SK-N-SH (cell line): ENCODE data around the gene DNAH6. TPM values are rescaled to one million over a fixed set of nuclear protein-coding genes. Genes with fewer than 3 reads are reported as not detected.

ENCODE experiments used
- CTCF ChIA-PET: fragments of 300-600, 350-600 bp; formaldehyde crosslinking; extraction: SDS; loops from one replicate; lab custom pipeline; 2021; lab: Yijun Ruan, JAX
- POLR2A ChIA-PET: fragments of 350-600 bp; sonication (Branson Sonifier 250); formaldehyde crosslinking; extraction: SDS; loops from one replicate; lab custom pipeline; 2020; ENCODE audit warnings: antibody characterized with exemption, inconsistent platforms; lab: Yijun Ruan, JAX
- DNase-seq: peaks from one replicate; pipeline ENCODE4 v3.0.0; 2012
- H2AFZ ChIP-seq: fragments of 200-600 bp; sonication (generic); 2 replicates; pipeline ENCODE4 v1.8.1; 2016; ENCODE audit warnings: antibody characterized with exemption, mild to moderate bottlenecking, low read depth
- H3F3A ChIP-seq: fragments of 200-600 bp; sonication (generic); replicated peaks from 2 replicates; pipeline ENCODE3; 2016; ENCODE audit warnings: antibody characterized with exemption, mild to moderate bottlenecking; ENCODE audit not compliant: insufficient read depth
- H3K27ac ChIP-seq, 2 experiments: fragments of 200-500 bp in 1 of 2; fragments of 200-600 bp in 1 of 2; sonication (Bioruptor generic) in 1 of 2; sonication (generic), shearing (Covaris generic) in 1 of 2; 2 replicates each; pipeline versions ENCODE4 v1.5.1 to v1.6.1; 2014 to 2016; ENCODE audit warnings: low read depth in 2 of 2, inconsistent platforms in 1 of 2, low read length in 1 of 2, mild to moderate bottlenecking in 1 of 2, mixed read lengths in 1 of 2
- H3K27me3 ChIP-seq: fragments of 200-600 bp; sonication (generic), shearing (Covaris generic); 2 replicates; pipeline ENCODE4 v1.6.1; 2016; ENCODE audit warnings: mixed run types; ENCODE audit not compliant: insufficient read depth
- H3K36me3 ChIP-seq, 2 experiments: fragments of 200-500 bp in 1 of 2; fragments of 200-600 bp in 1 of 2; sonication (Bioruptor generic) in 1 of 2; sonication (generic) in 1 of 2; replicated peaks in 1 of 2; 2 replicates each; pipeline versions ENCODE3 to v1.5.1; 2014 to 2016; ENCODE audit warnings: low read length in 1 of 2, mild to moderate bottlenecking in 1 of 2; ENCODE audit not compliant: insufficient read depth in 2 of 2, control insufficient read depth in 1 of 2
- H3K4me1 ChIP-seq, 2 experiments: fragments of 200-500 bp in 1 of 2; fragments of 200-600 bp in 1 of 2; sonication (Bioruptor generic) in 1 of 2; sonication (generic), shearing (Covaris generic) in 1 of 2; 2 replicates each; pipeline versions ENCODE4 v1.5.1 to v1.6.1; 2014 to 2016; ENCODE audit warnings: low read depth in 1 of 2, low read length in 1 of 2, mixed run types in 1 of 2; ENCODE audit not compliant: insufficient read depth in 2 of 2, control insufficient read depth in 1 of 2
- H3K4me2 ChIP-seq: fragments of 200-600 bp; sonication (generic), shearing (Covaris generic); 2 replicates; pipeline ENCODE4 v1.6.1; 2017; ENCODE audit warnings: mixed run types
- H3K4me3 ChIP-seq, 2 experiments: fragments of 200-500 bp in 1 of 2; fragments of 200-600 bp in 1 of 2; sonication (Bioruptor generic) in 1 of 2; sonication (generic), shearing (Covaris generic) in 1 of 2; 2 replicates each; pipeline versions ENCODE4 v1.5.1 to v1.8.1; 2014 to 2016; ENCODE audit warnings: low read depth in 2 of 2, inconsistent platforms in 1 of 2, low read length in 1 of 2, mild to moderate bottlenecking in 1 of 2, mixed read lengths in 1 of 2, moderate library complexity in 1 of 2
- H3K79me2 ChIP-seq: fragments of 200-600 bp; sonication (generic); 2 replicates; pipeline ENCODE4 v1.8.1; 2017; ENCODE audit warnings: mild to moderate bottlenecking; ENCODE audit not compliant: insufficient read depth
- H3K9ac ChIP-seq: fragments of 200-600 bp; sonication (generic); 2 replicates; pipeline ENCODE4 v1.6.1; 2017; ENCODE audit warnings: mixed run types
- H3K9me2 ChIP-seq: fragments of 200-600 bp; sonication (generic); 2 replicates; pipeline ENCODE4 v1.6.1; 2017; ENCODE audit warnings: mixed run types
- H3K9me3 ChIP-seq: fragments of 200-600 bp; sonication (generic); 2 replicates; pipeline ENCODE4 v1.6.1; 2017; ENCODE audit warnings: mixed run types, mild to moderate bottlenecking, moderate library complexity
- H4K20me1 ChIP-seq: fragments of 200-600 bp; sonication (generic); 2 replicates; pipeline ENCODE4 v1.6.1; 2017; ENCODE audit warnings: mild to moderate bottlenecking, mixed run types; ENCODE audit not compliant: insufficient read depth
- FOXM1 ChIP-seq: IDR thresholded peaks from 2 replicates; pipeline ENCODE4 v1.4.0; 2012; ENCODE audit warnings: low read depth, mild to moderate bottlenecking
- GABPA ChIP-seq: IDR thresholded peaks from 2 replicates; pipeline ENCODE4 v1.4.0; 2012; ENCODE audit warnings: low read depth, mild to moderate bottlenecking
- IRF3 ChIP-seq: fragments of 150-350 bp; IDR thresholded peaks from 2 replicates; pipeline ENCODE4 v1.6.1; 2016; ENCODE audit warnings: mild to moderate bottlenecking, low read depth, low read length
- NRF1 ChIP-seq: IDR thresholded peaks from 2 replicates; pipeline ENCODE4 v1.6.1; 2012; ENCODE audit warnings: low read depth, mild to moderate bottlenecking, low read length
- REST ChIP-seq: IDR thresholded peaks from 2 replicates; pipeline ENCODE4 v1.6.1; 2012; ENCODE audit warnings: mild to moderate bottlenecking, low read depth, low read length, moderate library complexity
- SIN3A ChIP-seq: IDR thresholded peaks from 2 replicates; pipeline ENCODE4 v1.6.1; 2012; ENCODE audit warnings: low read depth, mild to moderate bottlenecking, low read length, moderate library complexity, borderline replicate concordance
- TAF1 ChIP-seq: IDR thresholded peaks from 2 replicates; pipeline ENCODE4 v1.6.1; 2012; ENCODE audit warnings: low read depth, mild to moderate bottlenecking, low read length, moderate library complexity, borderline replicate concordance
- TEAD4 ChIP-seq: IDR thresholded peaks from 2 replicates; pipeline ENCODE4 v1.4.0; 2012; ENCODE audit warnings: mild to moderate bottlenecking, borderline replicate concordance; ENCODE audit not compliant: insufficient read depth
- USF1 ChIP-seq: IDR thresholded peaks from 2 replicates; pipeline ENCODE4 v1.4.0; 2012; ENCODE audit warnings: low read depth, borderline replicate concordance
- WGBS: methylation state at CpG from one replicate; pipeline ENCODE4 v1.1.6; 2017; ENCODE audit warnings: low lambda C conversion rate; 5-methylcytosine and 5-hydroxymethylcytosine counted together
- polyA plus RNA-seq, 3 experiments: library from polyadenylated mRNA; depleted of rRNA; stranded (reverse); fragments of >200 nt; gene quantifications; 2 replicates each; pipeline ENCODE4 v1.2.3, GENCODE V29; 2012

DNAH6 gene
- polyA plus RNA-seq, 1 of the 3 experiments (the other 2 are of a cell fraction), result 0.03 TPM

GRCh38 chr2:84676295-84676694 is 160.0 kb downstream of the DNAH6 start:
- Histone ChIP-seq H3K4me1 (no peaks in the 10 kb centered on the region), H3K4me3 (no peak overlapping the region)
- DNase-seq, result no peak
- no peak for TF ChIP-seq GABPA
- no peak for TF ChIP-seq REST
- TF ChIP-seq FOXM1, result no peak
- no peak for TF ChIP-seq NRF1
- TF ChIP-seq TAF1, result no peak
- no peak for TF ChIP-seq TEAD4
- no peak for TF ChIP-seq IRF3
- TF ChIP-seq, all 33 proteins: peak for 0
- no peaks in the 10 kb centered on the region for H3K9me3 ChIP-seq
- 4% methylated on average over 1 of the region's 1 CpG for WGBS
- H3K9me2 ChIP-seq, result no peaks in the 10 kb centered on the region
- no peaks in the 10 kb centered on the region for H3F3A ChIP-seq
- POLR2A ChIA-PET, result no interaction called here
- H3K79me2 ChIP-seq, result no peaks in the 10 kb centered on the region
- H3K4me2 ChIP-seq, result no peak overlapping the region
- H3K9ac ChIP-seq, result no peak overlapping the region
- H2AFZ ChIP-seq, result no peak overlapping the region
- no peak overlapping the region for H3K27ac ChIP-seq
- CTCF ChIA-PET, result no interaction called here
- no peaks in the 10 kb centered on the region for H4K20me1 ChIP-seq
- H3K36me3 ChIP-seq, result no peaks in the 10 kb centered on the region
- no peaks in the 10 kb centered on the region for H3K27me3 ChIP-seq

- CTCF ChIA-PET, result no interaction called here
- 3% methylated on average over 2 of the region's 2 CpGs for WGBS
Measured at GRCh38 chr2:84678214-84678613, 161.9 kb downstream of the DNAH6 start.

More at GRCh38 chr2:84678214-84678613, 161.9 kb downstream of the DNAH6 start:
- H3K9ac ChIP-seq, result no peak overlapping the region
- no peaks in the 10 kb centered on the region for H3K9me3 ChIP-seq
- no peaks in the 10 kb centered on the region for H3K79me2 ChIP-seq
- H3K4me1 ChIP-seq, result no peaks in the 10 kb centered on the region
- H3K4me2 ChIP-seq, result no peak overlapping the region
- POLR2A ChIA-PET, result no interaction called here
- H3K27ac ChIP-seq, result no peak overlapping the region
- H3K4me3 ChIP-seq, result no peak overlapping the region
- no peaks in the 10 kb centered on the region for H3K9me2 ChIP-seq
- H3F3A ChIP-seq, result no peaks in the 10 kb centered on the region
- DNase-seq, result no peak
- no peaks in the 10 kb centered on the region for H4K20me1 ChIP-seq
- H3K27me3 ChIP-seq, result no peaks in the 10 kb centered on the region; the same call in 1 of the 2 replicates
- TF ChIP-seq SIN3A (no peak), USF1 (no peak)
- no peak overlapping the region for H2AFZ ChIP-seq
- H3K36me3 ChIP-seq, result no peaks in the 10 kb centered on the region
